Right lobe of liver (tissue), 6 donors: ENCODE data around the gene SFTA2. TPM values are rescaled to one million over a fixed set of nuclear protein-coding genes. Genes with fewer than 3 reads are reported as not detected.

ENCODE experiments used
- ATAC-seq, 4 donors: fragments of 200-7000 bp; cut with Tn5 transposase; one replicate each; pipeline ENCODE4 v1.9.1; 2020; ENCODE audit warnings: mild to moderate bottlenecking in 4 of 4, moderate library complexity in 4 of 4
- DNase-seq, 3 donors: peaks; one replicate each; pipeline ENCODE4 v3.0.0-alpha.2; 2020
- H3K27ac ChIP-seq, 3 donors: fragments of 200-600 bp; one replicate each; pipeline ENCODE4 v1.8.0; 2022
- H3K27me3 ChIP-seq, 2 donors: fragments of 200-600 bp; one replicate each; pipeline ENCODE4 v1.8.0; 2022
- H3K36me3 ChIP-seq, 4 donors: fragments of 200-600 bp; sonication (generic) in 1 of 4; one replicate each; pipeline versions ENCODE4 v1.5.1 to v1.8.0; 2017 to 2022; ENCODE audit warnings: control low read depth in 1 of 4
- H3K4me1 ChIP-seq, 4 donors: fragments of 200-600 bp; sonication (generic) in 1 of 4; one replicate each; pipeline versions ENCODE4 v1.5.1 to v1.8.0; 2017 to 2022; ENCODE audit warnings: control low read depth in 1 of 4
- H3K4me3 ChIP-seq, 3 donors: fragments of 200-600 bp; one replicate each; pipeline ENCODE4 v1.8.0; 2022
- H3K9me3 ChIP-seq, 4 donors: fragments of 200-600 bp; sonication (generic) in 1 of 4; one replicate each; pipeline versions ENCODE4 v1.5.1 to v1.8.0; 2017 to 2022; ENCODE audit warnings: control low read depth in 1 of 4
- CTCF ChIP-seq, 4 donors: fragments of 200-600 bp in 3 of 4; fragments of 450-650 bp in 1 of 4; IDR thresholded peaks; one replicate each; pipeline versions ENCODE4 v1.5.1 to v1.8.0; 2016 to 2022; ENCODE audit warnings: antibody characterized with exemption in 4 of 4, mild to moderate bottlenecking in 2 of 4
- POLR2A ChIP-seq: fragments of 450-650 bp; IDR thresholded peaks from one replicate; pipeline ENCODE4 v1.6.1; 2017; ENCODE audit warnings: antibody characterized with exemption, mild to moderate bottlenecking
- WGBS: methylation state at CpG from one replicate; pipeline ENCODE4 v1.1.6; 2018; ENCODE audit warnings: low coverage, low lambda C conversion rate; ENCODE audit not compliant: insufficient coverage; ENCODE audit errors: missing lambda C conversion rate; 5-methylcytosine and 5-hydroxymethylcytosine counted together
- intact Hi-C, 2 donors: fragments of 100-400 bp; cut with DNase I; formaldehyde crosslinking; loops; one replicate each; pipeline versions ENCODE4 v1.11.2 to v1.14.1; 2022
- long read RNA-seq: library from polyadenylated mRNA; unstranded; transcript quantifications from one replicate; pipeline ENCODE4 v2.0.0, GENCODE V29; 2019
- total RNA-seq, 6 experiments: library from RNA; depleted of rRNA in 2 of 6; stranded (reverse); fragments of >200 nt in 2 of 6; fragmentation: NEBNext Ultra II Directional in 3 of 6; extraction: Animal tissue kit (Norgen Biotek cat#: 25700) in 3 of 6; gene quantifications; one replicate each; pipeline versions ENCODE4 v1.1.0 to v1.2.4, GENCODE V29; 2016 to 2023
- donor health status: DM: no; HTN: yes; CAD: no.
- donor health status: DM: no; HTN: no; CAD: no.
- donor health status: DM: no; HTN: no; CAD: no.
- donor health status: DM: no; HTN: yes; CAD: no.
- donor health status: DM: no; HTN: yes; CAD: no.

SFTA2 gene
- not detected for total RNA-seq
- long read RNA-seq, result 0 reads

- ATAC-seq (peak in 1 of 4 donors; percentile 11), DNase-seq (no peak)
- intact Hi-C loops, result loop anchor here in 1 of 2 donors (10.0 kb wide), 1 partner anchor 113 kb away; no protein-coding TSS in a partner anchor
- no peaks in the 10 kb centered on the region for H3K9me3 ChIP-seq
- no peak for TF ChIP-seq CTCF (IDR thresholded peaks at IDR 0.05)
- no peak for TF ChIP-seq POLR2A
- no peaks in the 10 kb centered on the region for H3K4me1 ChIP-seq
- no peaks in the 10 kb centered on the region for H3K27me3 ChIP-seq
- no peaks in the 10 kb centered on the region for H3K36me3 ChIP-seq
- no peak within 1 kb of the TSS for H3K4me3 ChIP-seq
- 71% methylated on average over 5 of the region's 7 CpGs for WGBS
- H3K27ac ChIP-seq, result no peak within 1 kb of the TSS
Observed at GRCh38 chr6:30931969-30932645, at the start of gene SFTA2. TSS of gene SFTA2 (minus strand) at chr6:30932170. CDS start at chr6:30932096, 74 bp downstream.

GRCh38 chr6:30979690-30980089 lies 47.7 kb upstream of the SFTA2 start:
- H3K36me3 ChIP-seq, result no peaks in the 10 kb centered on the region
- H3K27ac ChIP-seq, result no peak overlapping the region
- no peak for TF ChIP-seq CTCF (IDR thresholded peaks at IDR 0.05)
- TF ChIP-seq POLR2A, result no peak
- no peak overlapping the region for H3K4me3 ChIP-seq
- ATAC-seq, result no peak
- 41% methylated on average over 4 of the region's 4 CpGs for WGBS
- intact Hi-C loops, result no loop called here
- H3K4me1 ChIP-seq, result peaks cover 0 to 3% (median 0%) of the 10 kb centered on the region in 4 donors
- no peak for DNase-seq
- H3K27me3 ChIP-seq, result no peaks in the 10 kb centered on the region
- H3K9me3 ChIP-seq, result no peaks in the 10 kb centered on the region

- Histone ChIP-seq H3K4me1 (peaks cover 0 to 3% (median 0%) of the 10 kb centered on the region in 4 donors), H3K27ac (no peak overlapping the region), H3K36me3 (no peaks in the 10 kb centered on the region), H3K9me3 (no peaks in the 10 kb centered on the region), H3K27me3 (no peaks in the 10 kb centered on the region), H3K4me3 (no peak overlapping the region)
- TF ChIP-seq CTCF (IDR thresholded peaks at IDR 0.05), result no peak
- intact Hi-C loops, result no loop called here
- 40% methylated on average over 1 of the region's 1 CpG for WGBS
- DNase-seq (no peak), ATAC-seq (no peak)
Observed at GRCh38 chr6:30979141-30979540, 47.2 kb upstream of the SFTA2 start.

GRCh38 chr6:30974490-30975252 lies 42.7 kb upstream of the SFTA2 start:
- intact Hi-C loops, result no loop called here
- H3K27me3 ChIP-seq, result no peaks in the 10 kb centered on the region
- H3K4me1 ChIP-seq, result no peaks in the 10 kb centered on the region
- TF ChIP-seq POLR2A (no peak), CTCF (IDR thresholded peaks at IDR 0.05) (no peak)
- H3K4me3 ChIP-seq, result no peak overlapping the region
- 61% methylated on average over 4 of the region's 4 CpGs for WGBS
- H3K27ac ChIP-seq, result no peak overlapping the region
- no peaks in the 10 kb centered on the region for H3K36me3 ChIP-seq
- no peaks in the 10 kb centered on the region for H3K9me3 ChIP-seq
- ATAC-seq (no peak), DNase-seq (no peak)
